Fibroblast of mammary gland (primary cell): ENCODE results near the gene TECRL.

ENCODE experiments used
- DNase-seq: peaks from one replicate; pipeline ENCODE4 v3.0.0-alpha.2; 2010; ENCODE audit warnings: low read depth
- H3K4me3 ChIP-seq: 2 replicates; pipeline ENCODE4 v1.5.1; 2011; ENCODE audit warnings: low read depth, mild to moderate bottlenecking, low read length, moderate library complexity; ENCODE audit not compliant: control insufficient read depth
- TF ChIP-seq, protein P1 (sequence below): conservative IDR thresholded peaks from 2 replicates; pipeline ENCODE4 v1.5.1; 2011; ENCODE audit warnings: low read depth, low read length, inconsistent platforms; ENCODE audit not compliant: control insufficient read depth, insufficient read depth

The TECRL gene

DNA sequence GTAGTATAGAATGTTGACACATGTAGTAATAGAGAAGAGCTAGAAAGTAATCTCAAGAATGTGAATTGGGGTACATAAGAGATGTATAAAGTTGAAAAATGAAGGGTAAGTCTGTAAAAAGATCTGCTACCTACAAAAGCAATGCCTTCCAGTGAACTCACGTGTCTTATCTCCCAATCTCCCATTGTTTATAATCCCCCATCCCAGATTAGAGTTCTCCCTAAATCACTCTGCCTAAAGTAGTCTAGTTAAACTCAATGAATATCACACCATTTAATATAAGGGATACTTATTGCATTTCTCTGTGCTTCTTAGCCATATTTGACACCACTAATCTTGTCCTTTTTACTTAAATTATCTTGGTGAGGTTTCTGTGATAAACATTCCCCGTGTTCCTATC lies 6.6 kb downstream of the TECRL start:
- H3K4me3 ChIP-seq = no peak overlapping the region
- no peak for DNase-seq
- TF ChIP-seq, protein P1, sequence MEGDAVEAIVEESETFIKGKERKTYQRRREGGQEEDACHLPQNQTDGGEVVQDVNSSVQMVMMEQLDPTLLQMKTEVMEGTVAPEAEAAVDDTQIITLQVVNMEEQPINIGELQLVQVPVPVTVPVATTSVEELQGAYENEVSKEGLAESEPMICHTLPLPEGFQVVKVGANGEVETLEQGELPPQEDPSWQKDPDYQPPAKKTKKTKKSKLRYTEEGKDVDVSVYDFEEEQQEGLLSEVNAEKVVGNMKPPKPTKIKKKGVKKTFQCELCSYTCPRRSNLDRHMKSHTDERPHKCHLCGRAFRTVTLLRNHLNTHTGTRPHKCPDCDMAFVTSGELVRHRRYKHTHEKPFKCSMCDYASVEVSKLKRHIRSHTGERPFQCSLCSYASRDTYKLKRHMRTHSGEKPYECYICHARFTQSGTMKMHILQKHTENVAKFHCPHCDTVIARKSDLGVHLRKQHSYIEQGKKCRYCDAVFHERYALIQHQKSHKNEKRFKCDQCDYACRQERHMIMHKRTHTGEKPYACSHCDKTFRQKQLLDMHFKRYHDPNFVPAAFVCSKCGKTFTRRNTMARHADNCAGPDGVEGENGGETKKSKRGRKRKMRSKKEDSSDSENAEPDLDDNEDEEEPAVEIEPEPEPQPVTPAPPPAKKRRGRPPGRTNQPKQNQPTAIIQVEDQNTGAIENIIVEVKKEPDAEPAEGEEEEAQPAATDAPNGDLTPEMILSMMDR = no peak

DNA sequence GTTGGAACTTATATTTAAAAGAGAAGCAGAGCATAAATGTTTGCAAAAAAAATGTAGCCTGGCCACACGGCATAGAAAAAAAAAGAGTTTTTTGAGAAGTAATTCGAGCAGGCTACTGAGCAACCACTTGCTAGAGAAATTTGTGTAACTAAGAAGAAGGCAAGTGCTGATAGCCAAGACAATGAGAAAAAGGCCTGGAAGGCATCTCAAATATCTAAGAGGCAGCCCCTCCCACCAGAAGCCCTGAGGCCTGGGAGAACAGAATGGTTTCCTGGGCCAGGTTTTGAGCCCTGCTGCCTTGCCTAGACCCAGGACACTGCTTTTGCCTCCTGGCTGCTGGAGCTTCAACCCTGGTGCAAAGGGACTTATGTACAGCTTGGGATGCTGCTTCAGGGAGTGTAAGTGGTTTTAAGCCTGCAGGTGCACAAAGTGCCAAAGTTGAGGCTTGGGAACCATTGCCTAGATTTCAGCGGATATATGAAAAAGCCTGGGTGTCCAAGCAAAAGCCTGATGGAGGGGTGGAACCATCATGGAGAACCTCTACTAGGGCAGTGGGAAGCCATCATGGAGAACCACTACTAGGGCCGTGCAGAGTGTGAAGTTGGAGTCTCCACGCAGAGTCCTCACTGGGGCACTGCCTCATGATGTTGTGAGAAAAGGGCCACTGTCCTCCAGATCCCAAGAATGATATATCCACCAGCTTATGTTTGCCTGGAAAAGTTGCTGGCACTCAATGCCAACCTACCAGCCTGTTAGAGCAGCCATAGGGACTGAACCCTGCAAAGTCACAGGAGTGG lies 9.7 kb downstream of the TECRL start:
- H3K4me3 ChIP-seq = no peak overlapping the region

DNA sequence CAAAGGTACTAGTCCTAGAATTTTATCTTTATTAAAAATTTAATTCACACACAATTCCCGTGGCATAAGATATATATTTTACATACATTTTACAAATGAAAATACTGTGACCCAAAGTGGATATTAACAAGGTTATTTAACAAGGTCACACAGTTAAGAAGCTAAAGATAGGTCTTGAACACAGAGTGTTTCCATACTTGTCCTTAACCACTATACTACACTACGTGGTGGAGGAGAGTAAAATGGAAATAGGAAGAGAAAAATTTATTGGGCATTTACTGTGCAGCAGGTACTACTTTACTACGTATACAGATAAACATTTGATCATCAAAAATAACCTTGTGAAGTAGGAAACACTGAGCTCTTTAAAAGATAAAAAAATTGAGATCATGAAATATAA lies 14.8 kb downstream of the TECRL start:
- no peak overlapping the region for H3K4me3 ChIP-seq
- TF ChIP-seq, protein P1 = no peak
- DNase-seq = no peak

More for the DNA sequence above, 9.7 kb downstream of the TECRL start:
- no peak for DNase-seq
- TF ChIP-seq, protein P1 = no peak

DNA sequence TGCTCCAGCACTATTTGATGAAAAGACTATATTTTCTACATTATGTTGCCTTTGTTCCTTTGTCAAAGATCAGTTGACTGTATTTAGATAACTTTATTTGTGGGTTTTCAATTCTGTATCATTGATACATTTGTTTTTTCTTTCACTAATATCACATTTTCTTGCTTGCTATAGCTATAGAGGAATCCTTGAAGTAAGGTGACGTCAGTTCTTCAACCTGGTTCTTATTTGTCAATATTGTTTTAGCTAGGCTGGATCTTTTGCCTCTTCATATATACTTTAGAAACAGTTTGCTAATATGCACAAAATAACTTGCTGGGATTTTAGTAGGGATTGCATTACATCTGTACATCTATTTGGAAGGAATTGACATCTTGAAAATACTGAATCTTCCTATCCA lies 21.0 kb downstream of the TECRL start:
- TF ChIP-seq, protein P1 = no peak

DNA sequence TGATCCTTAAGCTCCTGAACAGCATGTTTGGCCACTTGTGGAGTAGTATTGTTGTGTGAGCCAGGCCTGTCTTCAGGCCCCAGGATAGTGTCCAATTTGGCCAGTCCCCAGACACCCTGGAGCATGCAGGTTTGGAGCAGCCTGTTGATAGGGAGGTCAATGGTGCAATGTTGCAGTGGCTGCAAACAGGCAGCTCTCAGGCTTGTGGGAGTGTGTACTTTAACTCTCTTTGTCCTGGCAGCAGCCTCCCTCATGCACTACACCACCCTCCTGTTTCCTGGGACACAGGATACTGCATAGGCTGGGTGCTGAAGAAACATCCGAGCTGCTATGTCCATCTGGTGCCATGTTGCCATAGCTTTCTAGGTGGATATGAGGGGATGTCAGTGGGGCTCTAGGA lies 24.0 kb downstream of the TECRL start:
- TF ChIP-seq, protein P1 = no peak
- DNase-seq = no peak
- H3K4me3 ChIP-seq = no peak overlapping the region

More for the DNA sequence above, 21.0 kb downstream of the TECRL start:
- DNase-seq = no peak
- H3K4me3 ChIP-seq = no peak overlapping the region

DNA sequence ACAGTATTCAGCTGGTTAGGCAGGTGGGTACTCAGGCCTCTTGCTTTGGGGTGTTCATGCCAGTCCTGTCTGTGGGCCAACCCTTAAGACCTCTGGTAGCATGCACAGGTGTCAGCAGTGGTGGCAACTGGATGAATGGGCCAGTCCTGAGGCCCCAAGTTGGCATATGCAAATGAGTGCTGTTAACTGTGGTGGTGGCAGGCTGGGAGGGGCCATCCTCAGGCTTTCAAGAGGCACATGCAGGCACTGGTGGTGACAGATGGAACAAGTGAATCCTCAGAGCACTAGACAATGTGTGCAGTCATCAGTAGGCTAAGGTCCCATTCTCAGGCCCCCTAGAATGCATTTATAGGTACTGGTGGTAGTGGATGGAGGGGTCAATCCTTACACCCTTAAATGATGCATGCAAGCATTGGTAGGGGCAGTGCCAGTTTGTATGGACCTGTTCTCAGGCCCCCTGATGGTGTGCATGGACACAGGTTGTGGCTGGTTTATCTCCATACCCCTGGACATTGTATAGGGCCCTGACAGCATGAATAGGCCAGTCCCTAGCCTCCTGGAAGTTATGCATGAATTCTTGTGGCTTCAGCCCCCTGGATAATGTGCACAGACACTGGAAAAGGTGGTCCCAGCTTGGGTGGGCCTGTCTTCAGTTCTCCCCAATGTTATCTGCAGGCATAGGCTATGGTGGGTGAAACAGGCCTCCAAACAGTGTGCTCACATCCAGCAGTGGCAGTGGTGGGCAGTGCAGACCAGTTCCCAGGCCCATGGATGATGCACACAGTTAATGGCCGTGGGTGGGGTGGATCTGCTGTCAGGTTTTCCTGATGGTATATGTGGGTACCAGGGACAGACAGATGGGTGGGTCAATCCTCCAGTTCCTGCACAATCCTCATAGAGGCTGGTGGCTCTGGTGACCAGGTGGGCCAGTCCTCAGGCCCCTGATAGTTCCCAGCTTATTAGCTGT lies 24.7 kb downstream of the TECRL start:
- H3K4me3 ChIP-seq = no peak overlapping the region
- no peak for DNase-seq
- TF ChIP-seq, protein P1 = no peak
